OCI-LY7 (cell line): Measurements from ENCODE around the gene FRMD8. TPM values are rescaled to one million over a fixed set of nuclear protein-coding genes. Genes with fewer than 3 reads are reported as not detected.

Experiments used
- BruUV-seq: library from RNA; stranded (reverse); fragments of 400-500 nt; replicated peaks from 2 replicates; lab custom pipeline; 2021; lab: Mats Ljungman, UMichigan
- CTCF ChIA-PET: fragments of 300-600 bp; sonication (Branson Sonifier 250); formaldehyde crosslinking; loops from one replicate; lab custom pipeline; 2022; ENCODE audit warnings: antibody characterized with exemption; ENCODE audit not compliant: unreplicated experiment; lab: Charles Lee
- POLR2A ChIA-PET: fragments of 300-600 bp; sonication (Branson Sonifier 250); formaldehyde crosslinking; loops from one replicate; lab custom pipeline; 2022; ENCODE audit warnings: antibody characterized with exemption; lab: Charles Lee
- DNase-seq: peaks from one replicate; pipeline ENCODE4 v3.0.0-alpha.2; 2015; ENCODE audit warnings: low spot score
- H2AFZ ChIP-seq: fragments of 200-600 bp; sonication (generic), shearing (Covaris generic); 2 replicates; pipeline ENCODE4 v1.6.1; 2014; ENCODE audit warnings: mild to moderate bottlenecking, antibody characterized with exemption, low read length, moderate library complexity
- H3K27ac ChIP-seq: fragments of 200-600 bp; sonication (generic); 2 replicates; pipeline ENCODE4 v1.5.1; 2014; ENCODE audit warnings: mixed run types, low read depth, mild to moderate bottlenecking, moderate library complexity, low read length, inconsistent platforms; ENCODE audit not compliant: poor library complexity, severe bottlenecking
- H3K36me3 ChIP-seq: fragments of 200-600 bp; sonication (generic); 2 replicates; pipeline ENCODE4 v1.6.1; 2014; ENCODE audit warnings: mild to moderate bottlenecking, antibody characterized with exemption, low read length, moderate library complexity, mixed read lengths; ENCODE audit not compliant: insufficient read depth
- H3K4me1 ChIP-seq: fragments of 200-600 bp; sonication (generic); 2 replicates; pipeline ENCODE4 v1.5.1; 2014; ENCODE audit warnings: mild to moderate bottlenecking, low read length; ENCODE audit not compliant: insufficient read depth, poor library complexity, severe bottlenecking
- H3K4me2 ChIP-seq: fragments of 200-600 bp; sonication (generic); 2 replicates; pipeline ENCODE4 v1.6.1; 2014; ENCODE audit warnings: mild to moderate bottlenecking, low read length
- H3K4me3 ChIP-seq: fragments of 200-600 bp; sonication (generic); 2 replicates; pipeline ENCODE4 v1.5.1; 2014; ENCODE audit warnings: mild to moderate bottlenecking, low read depth, low read length; ENCODE audit not compliant: poor library complexity, severe bottlenecking
- H3K79me2 ChIP-seq: fragments of 200-600 bp; sonication (generic); 2 replicates; pipeline ENCODE4 v1.6.1; 2016; ENCODE audit warnings: low read depth, mild to moderate bottlenecking, low read length, moderate library complexity, mixed read lengths; ENCODE audit not compliant: insufficient read depth
- H3K9me2 ChIP-seq: fragments of 200-600 bp; sonication (generic); 2 replicates; pipeline ENCODE4 v1.6.1; 2016; ENCODE audit warnings: mild to moderate bottlenecking, low read length, mixed read lengths; ENCODE audit not compliant: insufficient read depth
- H3K9me3 ChIP-seq: fragments of 200-600 bp; sonication (generic); 2 replicates; pipeline ENCODE4 v1.6.1; 2014; ENCODE audit warnings: mild to moderate bottlenecking, mixed run types, low read length, mixed read lengths
- H4K20me1 ChIP-seq: fragments of 200-600 bp; sonication (generic); 2 replicates; pipeline ENCODE4 v1.6.1; 2014; ENCODE audit warnings: mild to moderate bottlenecking, antibody characterized with exemption, low read length, moderate library complexity, mixed read lengths; ENCODE audit not compliant: insufficient read depth
- CTCF ChIP-seq: fragments of 200-600 bp; sonication (generic); conservative IDR thresholded peaks from 2 replicates; pipeline ENCODE4 v1.5.1; 2014; ENCODE audit warnings: mild to moderate bottlenecking, antibody characterized with exemption, low read length, moderate library complexity, mixed read lengths
- EZH2phosphoT487 ChIP-seq: fragments of 200-600 bp; sonication (generic); IDR thresholded peaks from 2 replicates; pipeline ENCODE4 v1.6.1; 2018; ENCODE audit warnings: low read depth, borderline replicate concordance, mild to moderate bottlenecking, mixed run types, antibody characterized with exemption, low read length, moderate library complexity, mixed read lengths
- intact Hi-C: fragments of 100-400 bp; cut with micrococcal nuclease; formaldehyde crosslinking; loops from one replicate; pipeline ENCODE4 v1.10.0; 2022; ENCODE audit not compliant: unreplicated experiment
- total RNA-seq, 2 experiments: library from RNA; depleted of rRNA in 1 of 2; stranded (reverse); fragments of >200 nt in 1 of 2; shearing (Covaris generic) in 1 of 2; gene quantifications; 2 replicates each; pipeline ENCODE4 v1.2.3, GENCODE V29; 2014 to 2022

FRMD8 gene
- total RNA-seq, 2 experiments from 2014 or later, result 37.6 to 55.8 TPM

GRCh38 chr11:65375012-65375411, 11.4 kb upstream of the FRMD8 start:
- no peaks in the 10 kb centered on the region for H3K79me2 ChIP-seq
- H2AFZ ChIP-seq, result no peak overlapping the region
- intact Hi-C loops, result no loop called here
- BruUV-seq, result no TSS peak
- H3K4me3 ChIP-seq, result no peak overlapping the region
- no peaks in the 10 kb centered on the region for H3K36me3 ChIP-seq
- no peak for TF ChIP-seq CTCF
- TF ChIP-seq EZH2phosphoT487, result no peak
- H3K4me1 ChIP-seq, result peaks cover 9% of the 10 kb centered on the region
- H3K9me2 ChIP-seq, result no peaks in the 10 kb centered on the region
- H3K9me3 ChIP-seq, result no peaks in the 10 kb centered on the region
- ChIA-PET CTCF (no interaction called here), POLR2A (interaction anchor here (1.2 kb wide), 1 partner anchor 124 kb away, joined by 4 read pairs; the partner anchor contains the start of gene MALAT1)
- no peak overlapping the region for H3K4me2 ChIP-seq
- no peak for DNase-seq
- H4K20me1 ChIP-seq, result no peaks in the 10 kb centered on the region
- H3K27ac ChIP-seq, result no peak overlapping the region

GRCh38 chr11:65376138-65376713, 10.2 kb upstream of the FRMD8 start:
- Histone ChIP-seq H3K79me2 (no peaks in the 10 kb centered on the region), H3K9me3 (no peaks in the 10 kb centered on the region), H3K27ac (no peak overlapping the region), H3K9me2 (no peaks in the 10 kb centered on the region), H2AFZ (no peak overlapping the region), H3K4me3 (no peak overlapping the region), H3K4me2 (no peak overlapping the region), H3K36me3 (no peaks in the 10 kb centered on the region), H4K20me1 (no peaks in the 10 kb centered on the region), H3K4me1 (peaks cover 13% of the 10 kb centered on the region)
- intact Hi-C loops, result no loop called here
- ChIA-PET POLR2A (interaction anchor here (0.9 kb wide), 1 partner anchor 104 kb away, joined by 6 read pairs; no protein-coding TSS in a partner anchor), CTCF (no interaction called here)
- DNase-seq, result no peak
- no peak for TF ChIP-seq EZH2phosphoT487
- TF ChIP-seq CTCF, result no peak
- no TSS peak for BruUV-seq

- no TSS peak for BruUV-seq
- CTCF ChIA-PET, result no interaction called here
- no peak overlapping the region for H3K4me2 ChIP-seq
- H3K79me2 ChIP-seq, result no peaks in the 10 kb centered on the region
- POLR2A ChIA-PET, result interaction anchor here (1.3 kb wide), 1 partner anchor 41 kb away, joined by 3 read pairs; no protein-coding TSS in a partner anchor
- intact Hi-C loops, result no loop called here
- H4K20me1 ChIP-seq, result no peaks in the 10 kb centered on the region
- no peaks in the 10 kb centered on the region for H3K9me2 ChIP-seq
- TF ChIP-seq CTCF, result no peak
- TF ChIP-seq EZH2phosphoT487, result no peak
- no peak overlapping the region for H3K27ac ChIP-seq
- DNase-seq, result no peak
- H3K9me3 ChIP-seq, result no peaks in the 10 kb centered on the region
- no peak overlapping the region for H2AFZ ChIP-seq
- peaks cover 20% of the 10 kb centered on the region for H3K4me1 ChIP-seq
- no peak overlapping the region for H3K4me3 ChIP-seq
- H3K36me3 ChIP-seq, result no peaks in the 10 kb centered on the region
These were observed 9.4 kb upstream of the FRMD8 start for GRCh38 chr11:65377036-65377435.
